Keratinocyte (primary cell): ENCODE results near the gene EVL. TPM values are rescaled to one million over a fixed set of nuclear protein-coding genes. Genes with fewer than 3 reads are reported as not detected.

Experiments used
- DNase-seq: peaks from one replicate; pipeline ENCODE4 v3.0.0-alpha.2; 2011; ENCODE audit warnings: low read depth, missing footprints, low spot score
- FAIRE-seq: peaks from 2 replicates; lab custom pipeline; 2011; peaks lifted over from hg19 to GRCh38; lab: Jason Lieb, UNC
- H2AFZ ChIP-seq: 2 replicates; pipeline ENCODE4 v1.6.0; 2012; ENCODE audit warnings: low read length, control low read depth, inconsistent platforms; ENCODE audit not compliant: control insufficient read depth
- H3K27ac ChIP-seq: 2 replicates; pipeline ENCODE4 v1.5.1; 2011; ENCODE audit warnings: low read length; ENCODE audit not compliant: control insufficient read depth, insufficient read depth
- H3K27me3 ChIP-seq: 3 replicates; pipeline ENCODE4 v1.6.0; 2011; ENCODE audit warnings: low read length; ENCODE audit not compliant: control insufficient read depth, insufficient read depth; ENCODE audit errors: extremely low read depth
- H3K36me3 ChIP-seq, 2 experiments: 2 replicates in 1 of 2; 3 replicates in 1 of 2; pipeline ENCODE4 v1.5.1; 2011; ENCODE audit warnings: low read length in 2 of 2, mild to moderate bottlenecking in 1 of 2; ENCODE audit not compliant: control insufficient read depth in 2 of 2, insufficient read depth in 2 of 2; ENCODE audit errors: extremely low read depth in 1 of 2
- H3K4me1 ChIP-seq: 3 replicates; pipeline ENCODE4 v1.5.1; 2011; ENCODE audit warnings: low read length; ENCODE audit not compliant: control insufficient read depth, insufficient read depth; ENCODE audit errors: extremely low read depth
- H3K4me2 ChIP-seq: 3 replicates; pipeline ENCODE4 v1.6.0; 2011; ENCODE audit warnings: low read depth, low read length; ENCODE audit not compliant: control insufficient read depth, insufficient read depth; ENCODE audit errors: extremely low read depth
- H3K4me3 ChIP-seq, 3 experiments: fragments of 200-600 bp in 1 of 3; sonication (generic) in 1 of 3; 2 replicates in 2 of 3; 3 replicates in 1 of 3; pipeline ENCODE4 v1.5.1; 2011 to 2016; ENCODE audit warnings: low read length in 3 of 3, mild to moderate bottlenecking in 3 of 3, control low read depth in 2 of 3, inconsistent platforms in 1 of 3, low read depth in 1 of 3, mixed read lengths in 1 of 3, mixed run types in 1 of 3, moderate library complexity in 1 of 3; ENCODE audit not compliant: control insufficient read depth in 2 of 3, insufficient read depth in 2 of 3; ENCODE audit errors: extremely low read depth in 1 of 3
- H3K79me2 ChIP-seq: 2 replicates; pipeline ENCODE4 v1.6.0; 2012; ENCODE audit warnings: low read length; ENCODE audit not compliant: control insufficient read depth, insufficient read depth
- H3K9ac ChIP-seq: 3 replicates; pipeline ENCODE4 v1.6.0; 2011; ENCODE audit warnings: low read length; ENCODE audit not compliant: control insufficient read depth, insufficient read depth; ENCODE audit errors: extremely low read depth
- H3K9me1 ChIP-seq: 3 replicates; pipeline ENCODE4 v1.6.0; 2011; ENCODE audit warnings: low read length; ENCODE audit not compliant: control insufficient read depth, insufficient read depth; ENCODE audit errors: extremely low read depth
- H3K9me3 ChIP-seq: 2 replicates; pipeline ENCODE4 v1.5.1; 2012; ENCODE audit warnings: low read depth, low read length; ENCODE audit not compliant: control insufficient read depth
- H4K20me1 ChIP-seq: 3 replicates; pipeline ENCODE4 v1.6.0; 2011; ENCODE audit warnings: low read length; ENCODE audit not compliant: control insufficient read depth, insufficient read depth; ENCODE audit errors: extremely low read depth
- EZH2 ChIP-seq: IDR thresholded peaks from one replicate; pipeline ENCODE4 v1.6.1; 2012; ENCODE audit warnings: inconsistent platforms, mild to moderate bottlenecking, low read length, moderate library complexity
- dilution Hi-C: fragments of 300-500 bp; cut with MboI; formaldehyde crosslinking; loops from one replicate; pipeline ENCODE4 v1.7.0; 2020; ENCODE audit warnings: low sequenced_read_pairs; ENCODE audit not compliant: extremely low pct_ligation_motif_present
- polyA plus RNA-seq, 5 experiments: library from polyadenylated mRNA; depleted of rRNA in 3 of 5; stranded (reverse) in 3 of 5; stranded (forward) in 1 of 5; unstranded in 1 of 5; fragments of >200 nt; gene quantifications; 1 replicate in 1 of 5; 2 replicates in 3 of 5; 3 replicates in 1 of 5; pipeline versions ENCODE4 v1.2.1 to v1.2.3, GENCODE V29; 2011 to 2012; ENCODE audit warnings: missing spikeins in 2 of 5, low read depth in 1 of 5, low replicate concordance in 1 of 5
- TF ChIP-seq, protein P1 (sequence below), 3 experiments: IDR thresholded peaks in 1 of 3; conservative IDR thresholded peaks in 1 of 3; optimal IDR thresholded peaks in 1 of 3; 2 replicates in 2 of 3; 3 replicates in 1 of 3; pipeline versions ENCODE3 to v1.5.1; 2011; ENCODE audit warnings: low read length in 3 of 3, mild to moderate bottlenecking in 3 of 3, moderate library complexity in 2 of 3, control low read depth in 1 of 3, inconsistent platforms in 1 of 3; ENCODE audit not compliant: insufficient read depth in 2 of 3; ENCODE audit errors: extremely low read depth in 1 of 3

Gene EVL
- polyA plus RNA-seq, 1 donor (not counting 4 experiments of a cell fraction or from before 2014, with no cell fraction given), result 12.0 TPM

DNA sequence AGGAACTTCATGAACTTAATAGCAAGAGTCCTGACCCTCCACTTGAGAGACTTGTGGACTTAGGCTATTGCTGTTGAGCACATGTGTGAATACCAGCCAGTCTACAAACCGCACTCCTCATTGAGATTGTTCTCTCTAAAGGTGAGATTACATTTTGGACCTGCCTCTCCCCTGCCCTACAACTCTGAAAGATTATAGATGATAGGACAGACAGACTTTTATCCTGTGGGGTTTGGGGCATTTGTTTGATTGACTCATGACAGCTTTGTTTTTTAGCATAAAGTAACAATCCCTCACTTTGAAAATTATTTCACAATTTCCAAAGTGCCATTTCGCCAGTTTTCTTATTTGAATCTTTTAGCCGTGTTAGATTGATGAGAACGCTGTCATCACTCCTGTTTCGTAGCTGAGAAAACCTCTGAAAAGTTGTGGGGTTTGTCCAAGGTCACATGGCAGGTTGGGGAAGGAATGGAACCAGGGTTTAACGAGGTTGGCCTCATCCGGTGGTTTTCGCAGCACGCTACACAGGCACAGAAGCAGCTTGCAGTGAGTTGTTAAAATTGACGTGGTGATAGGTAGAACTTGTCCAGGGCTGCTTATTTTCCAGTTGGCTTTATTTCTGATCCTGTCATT lies 836 bp downstream of the EVL start:
- Histone ChIP-seq H3K4me1 (peaks cover 19% of the 10 kb centered on the region), H3K36me3 (no peaks in the 10 kb centered on the region), H3K4me2 (no peak overlapping the region), H4K20me1 (no peaks in the 10 kb centered on the region), H3K27me3 (no peaks in the 10 kb centered on the region), H3K79me2 (no peaks in the 10 kb centered on the region), H3K9ac (no peak overlapping the region), H2AFZ (no peak overlapping the region), H3K9me3 (no peaks in the 10 kb centered on the region), H3K27ac (no peak overlapping the region), H3K9me1 (no peaks in the 10 kb centered on the region), H3K4me3 (no peak overlapping the region)
- dilution Hi-C loops, result no loop called here
- no peak for DNase-seq
- no peak for FAIRE-seq
- TF ChIP-seq, protein P1, sequence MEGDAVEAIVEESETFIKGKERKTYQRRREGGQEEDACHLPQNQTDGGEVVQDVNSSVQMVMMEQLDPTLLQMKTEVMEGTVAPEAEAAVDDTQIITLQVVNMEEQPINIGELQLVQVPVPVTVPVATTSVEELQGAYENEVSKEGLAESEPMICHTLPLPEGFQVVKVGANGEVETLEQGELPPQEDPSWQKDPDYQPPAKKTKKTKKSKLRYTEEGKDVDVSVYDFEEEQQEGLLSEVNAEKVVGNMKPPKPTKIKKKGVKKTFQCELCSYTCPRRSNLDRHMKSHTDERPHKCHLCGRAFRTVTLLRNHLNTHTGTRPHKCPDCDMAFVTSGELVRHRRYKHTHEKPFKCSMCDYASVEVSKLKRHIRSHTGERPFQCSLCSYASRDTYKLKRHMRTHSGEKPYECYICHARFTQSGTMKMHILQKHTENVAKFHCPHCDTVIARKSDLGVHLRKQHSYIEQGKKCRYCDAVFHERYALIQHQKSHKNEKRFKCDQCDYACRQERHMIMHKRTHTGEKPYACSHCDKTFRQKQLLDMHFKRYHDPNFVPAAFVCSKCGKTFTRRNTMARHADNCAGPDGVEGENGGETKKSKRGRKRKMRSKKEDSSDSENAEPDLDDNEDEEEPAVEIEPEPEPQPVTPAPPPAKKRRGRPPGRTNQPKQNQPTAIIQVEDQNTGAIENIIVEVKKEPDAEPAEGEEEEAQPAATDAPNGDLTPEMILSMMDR (optimal IDR thresholded peaks at IDR 0.05 in 1 of 3, IDR thresholded peaks at IDR 0.05 in 1 of 3, conservative IDR thresholded peaks at IDR 0.05 in 1 of 3; ENCODE audit: extremely low read depth in 1 of 3, insufficient read depth in 2 of 3, low read length in 3 of 3), result no peak
- no peak for TF ChIP-seq EZH2

DNA sequence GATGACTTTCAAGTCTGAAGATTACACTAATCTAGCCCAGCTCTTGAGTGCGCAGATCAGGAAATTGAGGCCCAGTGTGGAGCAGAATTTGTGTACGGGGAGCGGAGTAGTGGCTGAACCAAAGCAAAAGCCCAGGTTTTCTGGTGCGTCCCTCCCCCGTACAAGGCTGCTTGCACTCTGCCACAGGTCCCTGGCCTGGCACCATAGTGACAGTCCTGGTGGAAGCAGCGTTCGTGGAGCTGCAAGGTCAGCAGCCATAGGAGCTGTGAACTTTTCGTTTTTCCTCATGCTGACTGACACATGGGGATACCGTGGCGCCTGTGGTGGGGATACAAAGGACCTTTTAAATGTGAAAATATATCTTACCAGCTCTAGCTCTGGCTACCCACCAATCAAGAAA lies 1.7 kb downstream of the EVL start:
- H2AFZ ChIP-seq, result no peak overlapping the region
- no peaks in the 10 kb centered on the region for H3K9me3 ChIP-seq
- no peak overlapping the region for H3K4me3 ChIP-seq
- no peak overlapping the region for H3K4me2 ChIP-seq
- FAIRE-seq (no peak), DNase-seq (no peak)
- TF ChIP-seq EZH2, result no peak
- TF ChIP-seq, protein P1 (optimal IDR thresholded peaks at IDR 0.05 in 1 of 3, IDR thresholded peaks at IDR 0.05 in 1 of 3, conservative IDR thresholded peaks at IDR 0.05 in 1 of 3; ENCODE audit: extremely low read depth in 1 of 3, insufficient read depth in 2 of 3, low read length in 3 of 3), result no peak
- dilution Hi-C loops, result no loop called here
- no peaks in the 10 kb centered on the region for H3K36me3 ChIP-seq
- no peaks in the 10 kb centered on the region for H4K20me1 ChIP-seq
- no peak overlapping the region for H3K9ac ChIP-seq
- H3K27me3 ChIP-seq, result no peaks in the 10 kb centered on the region
- peaks cover 19% of the 10 kb centered on the region for H3K4me1 ChIP-seq
- H3K79me2 ChIP-seq, result no peaks in the 10 kb centered on the region
- H3K9me1 ChIP-seq, result no peaks in the 10 kb centered on the region
- H3K27ac ChIP-seq, result no peak overlapping the region
